ENCODE data around the gene BLOC1S1.

DNA sequence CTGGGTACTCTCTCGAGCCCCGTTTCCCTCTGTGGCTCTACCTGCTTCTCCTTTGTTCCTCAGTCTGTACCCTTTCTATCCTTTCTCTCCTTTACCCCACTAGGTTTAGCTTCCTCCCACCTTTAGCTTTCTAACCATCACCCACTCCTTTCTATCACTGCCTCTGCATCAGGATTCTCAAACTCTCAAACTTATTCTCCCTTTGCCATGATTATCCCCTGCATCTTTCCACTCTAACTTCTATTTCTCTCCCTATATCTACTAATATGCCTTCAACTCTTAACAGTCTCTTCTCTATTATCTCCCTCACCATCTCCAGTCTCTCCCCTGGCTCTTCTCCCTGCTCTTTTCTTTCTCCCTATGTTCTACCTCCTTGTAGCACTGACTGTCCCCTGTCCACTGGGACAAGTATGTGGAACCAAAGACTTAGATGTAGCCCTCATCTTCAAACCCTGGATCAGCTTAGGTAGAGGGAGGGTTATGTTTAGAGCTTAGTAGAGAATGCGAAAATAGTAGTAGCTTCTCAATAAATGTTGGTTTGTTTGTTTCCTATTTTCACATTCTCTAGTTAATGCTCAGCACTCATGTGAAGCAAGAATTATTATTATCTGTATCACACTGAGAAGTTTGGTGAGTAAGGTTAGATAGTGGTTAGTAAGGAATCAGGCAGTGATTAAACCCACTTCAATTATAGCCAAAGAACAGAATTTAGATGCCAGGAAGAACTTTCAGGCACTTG is 30.5 kb downstream of the BLOC1S1 start:
- TF ChIP-seq POLR2AphosphoS5 (IDR thresholded peaks at IDR 0.05; ENCODE audit: borderline replicate concordance, low read depth, low read length) = no peak
- TF ChIP-seq EZH2 (IDR thresholded peaks at IDR 0.05) = no peak
- no peak for TF ChIP-seq FOXP2 (optimal IDR thresholded peaks at IDR 0.05; ENCODE audit: control extremely low read depth, extremely low read length, insufficient read depth)
